GM18868 (cell line): ENCODE data around the gene TTLL5.
"Not testable (repeated sequence)": the region's sequence is repeated elsewhere in the genome, so short reads cannot be mapped to it uniquely, and the experiment has no call there.

ENCODE experiments used
- ATAC-seq: cut with Tn5 transposase; IDR thresholded peaks from one replicate; pipeline ENCODE4 v1.9.1; 2021; ENCODE audit warnings: mild to moderate bottlenecking, moderate library complexity; ENCODE audit not compliant: unreplicated experiment

Gene TTLL5

DNA sequence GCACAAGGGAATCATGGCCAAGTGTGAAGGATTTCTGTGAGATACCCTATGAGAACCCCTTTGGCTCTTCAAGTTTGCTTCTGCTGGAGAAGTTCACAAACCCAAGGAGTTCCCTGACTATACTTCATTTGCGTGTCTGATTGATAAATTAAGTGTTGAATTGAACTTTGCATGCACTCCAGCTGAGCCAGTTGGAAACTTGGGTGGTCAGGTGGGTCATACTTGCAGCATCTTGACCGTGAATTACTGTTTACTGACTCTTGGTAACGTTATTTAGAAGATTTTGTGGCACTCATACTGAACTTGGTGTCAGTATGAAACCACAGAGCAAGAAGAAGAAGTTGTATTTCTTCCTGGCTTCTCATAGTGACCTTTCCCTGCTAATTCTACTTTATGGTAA lies 243.3 kb downstream of the TTLL5 start:
- no peak for ATAC-seq

DNA sequence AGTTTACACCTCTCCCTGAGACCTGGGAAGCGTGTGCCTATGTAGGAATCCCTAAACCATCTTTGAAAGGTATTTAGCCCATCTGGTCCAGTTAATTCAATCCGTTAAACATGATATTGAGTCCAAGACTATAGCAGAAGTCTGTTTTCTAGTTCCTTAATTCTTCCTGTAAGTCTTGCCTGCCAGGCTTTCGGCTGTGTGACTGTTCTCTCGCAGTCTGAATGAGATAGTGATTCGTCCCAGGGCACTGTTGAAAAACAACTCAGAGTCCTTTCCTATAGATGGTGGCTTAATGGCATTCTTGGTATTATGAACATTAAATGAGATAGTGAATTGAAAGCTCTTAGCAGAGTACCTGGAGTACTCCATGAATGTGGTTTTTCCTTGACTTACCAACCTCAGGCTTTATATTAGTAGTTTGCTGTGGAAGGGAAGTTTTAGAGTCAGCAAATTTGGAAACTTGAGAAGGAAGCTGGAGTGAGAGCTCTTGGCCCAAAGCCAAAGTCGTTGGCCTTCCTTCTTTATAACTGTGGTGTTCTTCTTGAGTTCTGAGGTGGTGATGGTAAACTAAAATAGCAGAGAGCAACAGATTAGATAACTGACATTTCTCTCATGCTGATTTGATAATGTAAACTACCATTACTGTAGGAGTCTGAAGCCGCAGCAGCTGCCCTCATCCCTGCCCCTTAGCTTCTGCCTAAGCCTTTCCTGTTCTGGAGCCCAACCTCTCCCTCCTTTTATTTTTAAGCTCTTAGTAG lies 244.3 kb downstream of the TTLL5 start:
- no peak for ATAC-seq

DNA sequence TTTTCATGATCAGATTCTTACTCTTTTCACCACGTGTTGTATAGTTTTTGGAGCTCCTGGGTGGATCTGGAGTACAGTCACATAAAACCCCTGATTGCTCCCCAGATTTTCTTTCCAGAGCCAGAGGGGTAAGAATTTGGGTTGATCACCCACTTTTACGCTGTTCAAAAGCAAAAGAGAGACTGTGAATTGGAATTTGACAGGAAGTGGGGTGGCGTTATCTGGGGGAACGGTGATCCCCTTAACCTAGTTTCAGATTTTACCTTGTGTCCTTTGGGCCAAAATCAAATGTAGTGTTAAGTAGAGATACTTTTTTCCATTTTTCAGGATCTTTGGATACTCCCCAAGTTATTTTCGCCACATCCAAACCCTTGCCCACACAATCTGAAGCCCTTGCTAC lies 245.2 kb downstream of the TTLL5 start:
- no peak for ATAC-seq

DNA sequence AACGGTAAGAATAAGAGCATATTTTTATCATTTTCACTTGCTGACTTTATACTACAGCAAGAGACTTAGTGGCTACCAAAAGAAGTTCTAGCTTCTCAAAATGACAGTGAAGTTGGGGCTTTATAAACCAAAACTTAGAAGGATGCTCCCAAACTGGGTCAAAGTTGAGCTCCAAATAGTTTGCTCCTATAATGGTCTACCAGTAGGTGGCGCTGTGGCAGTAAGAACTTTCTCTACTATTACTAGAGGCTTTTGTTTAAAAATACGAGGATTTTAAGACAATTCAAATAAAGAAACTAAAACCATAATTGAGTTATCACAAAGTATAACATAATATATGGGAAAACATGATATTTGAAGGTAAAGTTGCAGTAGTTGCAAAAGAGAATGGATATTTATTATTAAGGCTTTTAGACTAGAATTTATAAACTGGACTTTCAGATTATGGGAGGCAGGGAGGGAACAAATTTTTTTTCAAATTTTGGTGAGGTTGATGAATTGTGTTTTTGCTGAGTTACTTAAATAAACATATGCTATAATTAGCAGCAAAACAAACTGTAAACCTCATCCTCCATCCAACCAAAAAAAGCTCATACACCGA lies 245.7 kb downstream of the TTLL5 start:
- ATAC-seq = no peak

DNA sequence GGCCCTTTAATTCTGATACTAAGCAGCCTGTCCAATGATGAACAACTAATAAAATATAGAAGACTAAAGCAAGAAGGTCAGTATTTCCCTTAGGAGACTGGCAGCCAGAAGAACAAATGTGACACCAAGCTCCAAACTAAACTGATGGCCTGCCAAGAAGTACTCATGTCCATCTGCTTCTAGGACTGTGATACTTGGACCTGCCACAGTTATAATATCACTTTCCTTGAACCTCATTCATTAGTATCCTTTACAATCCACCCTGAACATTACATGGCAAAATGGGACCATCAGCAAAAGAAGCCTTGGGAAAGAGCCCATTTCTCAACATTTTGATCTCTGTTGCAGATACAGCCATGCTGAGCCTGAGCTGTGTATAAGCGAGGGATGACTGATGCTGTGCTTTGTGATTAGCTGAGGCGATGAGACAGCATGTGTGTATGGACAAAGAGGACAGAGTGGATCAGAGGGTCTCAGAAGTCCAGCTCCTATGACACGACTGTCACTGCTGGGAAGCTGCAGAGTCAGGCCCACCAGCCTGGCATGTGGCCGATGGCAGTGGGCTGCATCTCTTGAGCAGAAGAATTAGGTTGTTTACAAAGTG lies 246.8 kb downstream of the TTLL5 start:
- ATAC-seq = no peak

DNA sequence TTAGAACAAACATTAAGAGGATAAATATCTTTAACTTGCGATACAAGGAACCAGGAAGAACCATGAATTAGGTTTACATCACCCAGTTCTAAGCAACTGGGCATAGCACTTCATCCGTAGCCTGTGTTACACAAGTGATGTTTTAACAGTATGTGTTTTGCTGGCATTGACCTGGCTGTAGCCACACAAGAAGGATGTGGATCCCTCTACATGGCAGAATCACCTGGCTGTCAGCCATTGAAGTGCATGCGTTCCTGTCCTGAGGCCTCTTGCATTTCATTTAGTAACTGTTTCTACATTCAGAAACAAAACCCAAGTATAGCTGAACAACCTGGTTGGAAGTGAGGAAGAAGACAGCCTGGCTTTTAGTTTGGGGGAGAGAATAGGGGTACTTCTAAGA lies 248.6 kb downstream of the TTLL5 start:
- ATAC-seq = no peak

DNA sequence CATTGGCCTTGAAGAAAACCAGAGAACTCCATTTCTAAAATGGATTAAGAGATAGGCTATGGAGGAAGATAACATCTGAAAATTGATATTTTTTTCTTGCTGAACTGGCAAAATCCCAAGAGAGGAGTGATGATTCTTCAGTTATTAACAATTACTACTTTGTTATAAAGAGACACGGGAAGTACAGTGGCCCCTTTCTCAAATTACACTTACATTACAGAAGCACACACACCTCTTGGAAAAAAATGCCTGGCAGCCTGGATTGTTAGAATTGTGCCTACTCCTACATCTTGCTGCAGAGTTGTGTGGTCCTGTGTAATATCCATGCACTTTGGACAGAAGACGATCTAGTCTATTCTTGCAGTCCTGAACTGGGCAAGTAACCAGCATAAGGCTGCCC lies 249.0 kb downstream of the TTLL5 start:
- no peak for ATAC-seq

DNA sequence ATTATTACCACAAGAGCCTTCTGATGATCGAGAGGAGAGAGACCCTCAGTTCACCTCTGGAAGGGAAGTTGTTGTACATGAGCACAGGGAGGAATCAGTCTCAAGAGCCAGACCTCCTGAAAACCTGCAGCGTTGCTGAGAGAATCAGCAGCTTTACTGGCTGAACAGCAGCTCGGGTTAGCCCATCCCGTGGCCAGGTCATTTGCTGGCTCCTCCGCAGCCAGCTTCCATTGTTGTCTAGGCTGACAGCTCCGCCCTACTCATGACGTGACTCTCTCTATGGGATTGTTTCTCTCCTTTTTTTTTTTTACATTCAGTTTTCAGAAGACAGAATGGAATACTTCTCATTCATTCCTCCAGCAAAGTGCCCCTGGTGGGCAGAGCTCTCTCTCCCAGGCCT lies 250.8 kb downstream of the TTLL5 start:
- no peak for ATAC-seq

DNA sequence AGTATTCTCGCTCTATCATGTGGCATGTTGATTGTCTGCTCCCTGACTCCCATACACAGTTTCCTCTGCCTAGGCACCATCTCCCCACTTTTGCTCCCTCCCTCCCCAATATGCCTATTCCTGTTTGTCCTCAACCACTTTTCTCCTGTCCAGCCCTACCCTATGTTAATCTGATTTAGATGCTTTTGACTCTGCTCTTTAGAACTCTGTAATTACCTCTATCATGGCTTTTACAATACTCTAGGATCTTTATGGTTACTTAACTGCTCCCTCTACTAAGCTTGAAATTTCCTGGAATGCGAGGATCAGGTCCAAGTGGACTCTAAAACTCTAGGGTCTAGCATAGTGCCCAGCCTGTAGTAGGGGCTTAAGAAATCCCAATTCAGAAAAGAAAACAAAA lies 252.1 kb downstream of the TTLL5 start:
- no peak for ATAC-seq

DNA sequence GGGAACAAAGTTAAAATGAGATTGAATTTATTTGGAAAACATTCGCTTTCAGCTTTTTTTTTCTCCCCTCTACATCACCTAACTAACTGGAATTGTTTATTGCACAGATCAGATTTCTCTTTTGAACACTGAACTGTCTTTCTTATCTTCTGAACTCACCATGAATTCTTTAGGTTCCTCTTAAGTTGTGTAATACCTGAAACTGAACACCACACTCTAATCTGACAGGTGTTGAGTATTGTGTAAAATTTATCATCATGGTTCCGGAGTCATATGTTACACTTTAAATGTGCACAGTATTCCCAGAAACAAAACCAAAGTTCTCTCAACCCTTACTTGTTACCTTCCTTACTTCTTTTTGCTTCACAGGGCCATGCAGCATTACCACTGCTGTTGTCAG lies 254.0 kb downstream of the TTLL5 start:
- no peak for ATAC-seq

DNA sequence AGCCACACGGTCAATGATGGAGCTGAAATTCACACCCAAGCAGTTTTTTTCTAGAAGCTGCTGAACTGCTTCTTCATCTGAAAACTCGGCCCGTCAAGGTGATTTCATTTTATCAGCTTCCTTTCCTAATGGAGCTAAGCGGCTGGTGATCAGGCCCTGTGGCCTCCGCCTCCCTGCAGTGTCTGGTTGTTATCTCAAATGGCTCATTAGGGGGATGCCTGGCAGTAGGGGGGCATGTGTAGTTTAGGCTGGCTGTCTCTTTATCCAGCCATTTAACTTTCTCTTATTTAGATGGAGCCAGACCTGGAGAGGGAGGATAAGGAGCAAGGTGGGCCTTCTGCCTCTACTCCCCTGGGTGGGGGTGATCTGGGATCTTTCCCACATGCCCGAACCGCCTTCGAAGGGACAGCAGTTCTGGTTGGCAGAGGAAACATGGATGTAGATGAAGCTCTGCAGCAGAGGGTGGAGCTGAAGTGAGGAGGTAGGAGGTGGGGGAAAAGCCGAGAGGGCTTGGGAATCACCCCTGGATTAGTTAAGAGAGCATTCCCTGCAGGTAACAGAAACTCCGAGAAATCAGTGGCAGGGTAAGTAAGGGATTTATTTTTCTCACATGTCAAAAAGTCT lies 256.4 kb downstream of the TTLL5 start:
- ATAC-seq = no peak

DNA sequence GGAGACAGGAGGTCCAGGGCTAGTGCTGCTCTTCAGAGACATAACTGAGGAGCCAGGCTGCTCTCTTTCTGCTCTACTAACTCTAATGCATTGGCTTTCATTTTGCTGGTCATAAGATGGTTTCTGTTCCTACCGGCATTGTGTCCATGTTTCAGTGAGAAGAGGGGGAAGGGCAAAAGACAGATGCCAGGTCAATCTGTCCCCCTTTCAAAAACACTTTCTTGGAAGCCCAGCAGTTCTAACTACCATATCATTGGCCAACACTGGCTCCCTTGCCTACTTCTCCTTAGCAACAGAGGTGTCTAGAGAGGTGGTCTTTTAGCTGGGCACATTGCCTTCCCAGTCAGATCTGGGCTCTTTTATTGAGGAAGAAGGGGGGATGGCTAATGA lies 256.9 kb downstream of the TTLL5 start:
- no peak for ATAC-seq

DNA sequence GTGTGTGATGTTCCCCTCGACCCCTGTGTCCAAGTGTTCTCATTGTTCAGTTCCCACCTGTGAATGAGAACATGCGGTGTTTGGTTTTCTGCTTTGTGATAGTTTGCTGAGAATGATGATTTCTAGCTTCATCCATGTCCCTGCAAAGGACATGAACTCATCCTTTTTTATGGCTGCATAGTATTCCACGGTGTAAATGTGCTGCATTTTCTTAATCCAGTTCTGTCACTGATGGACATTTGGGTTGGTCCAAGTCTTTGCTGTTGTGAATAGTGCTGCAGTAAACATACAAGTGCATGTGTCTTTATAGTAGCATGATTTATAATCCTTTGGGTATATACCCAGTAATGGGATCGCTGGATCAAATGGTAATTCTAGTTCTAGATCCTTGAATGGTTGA lies 259.4 kb downstream of the TTLL5 start:
- not testable (repeated sequence) for ATAC-seq

DNA sequence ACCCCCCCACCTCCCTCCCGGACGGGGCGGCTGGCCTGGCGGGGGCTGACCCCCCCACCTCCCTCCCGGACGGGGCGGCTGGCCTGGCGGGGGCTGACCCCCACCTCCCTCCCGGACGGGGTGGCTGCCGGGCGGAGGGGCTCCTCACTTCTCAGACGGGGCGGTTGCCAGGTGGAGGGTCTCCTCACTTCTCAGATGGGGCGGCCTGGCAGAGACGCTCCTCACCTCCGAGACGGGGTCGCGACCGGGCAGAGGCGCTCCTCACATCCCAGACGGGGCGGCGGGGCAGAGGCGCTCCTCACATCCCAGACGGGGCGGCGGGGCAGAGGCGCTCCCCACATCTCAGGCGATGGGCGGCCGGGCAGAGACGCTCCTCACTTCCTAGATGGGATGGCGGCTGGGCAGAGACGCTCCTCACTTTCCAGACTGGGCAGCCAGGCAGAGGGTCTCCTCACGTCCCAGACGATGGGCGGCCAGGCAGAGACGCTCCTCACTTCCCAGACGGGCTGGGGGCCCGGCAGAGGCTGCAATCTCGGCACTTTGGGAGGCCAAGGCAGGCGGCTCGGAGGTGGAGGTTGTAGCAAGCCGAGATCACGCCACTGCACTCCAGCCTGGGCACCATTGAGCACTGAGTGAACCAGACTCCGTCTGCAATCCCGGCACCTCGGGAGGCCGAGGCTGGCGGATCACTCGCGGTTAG lies 264.2 kb downstream of the TTLL5 start:
- ATAC-seq = not testable (repeated sequence)

DNA sequence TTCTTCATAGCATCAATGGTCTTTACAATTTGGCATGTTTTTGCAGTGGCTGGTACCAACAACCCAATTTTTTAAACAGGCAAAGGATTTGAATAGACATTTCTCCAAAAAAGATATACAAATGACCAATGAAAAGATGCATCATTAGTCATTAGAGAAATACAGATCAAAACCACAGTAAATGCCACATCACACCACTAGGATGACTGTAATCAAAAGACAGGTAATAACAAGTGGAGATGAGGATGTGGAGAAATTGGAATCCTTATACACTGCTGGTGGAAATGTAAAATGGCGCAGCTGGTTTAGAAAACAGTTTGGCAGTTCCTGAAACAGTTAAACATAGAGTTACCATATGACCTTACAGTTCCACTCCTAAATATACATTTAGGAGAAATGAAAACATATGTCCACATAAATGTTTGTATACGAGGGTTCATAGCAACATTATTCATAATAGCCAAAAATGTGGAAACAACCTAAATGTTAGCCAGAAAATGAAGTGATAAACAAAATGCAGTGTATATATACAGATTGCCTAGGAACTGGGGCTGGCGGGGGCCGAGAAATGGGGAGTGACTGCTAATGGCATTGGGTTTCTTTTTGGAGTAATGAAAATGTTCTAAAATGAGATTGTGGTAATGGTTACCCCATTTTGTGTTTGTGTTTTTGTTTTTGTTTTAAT lies 265.5 kb downstream of the TTLL5 start:
- no peak for ATAC-seq

DNA sequence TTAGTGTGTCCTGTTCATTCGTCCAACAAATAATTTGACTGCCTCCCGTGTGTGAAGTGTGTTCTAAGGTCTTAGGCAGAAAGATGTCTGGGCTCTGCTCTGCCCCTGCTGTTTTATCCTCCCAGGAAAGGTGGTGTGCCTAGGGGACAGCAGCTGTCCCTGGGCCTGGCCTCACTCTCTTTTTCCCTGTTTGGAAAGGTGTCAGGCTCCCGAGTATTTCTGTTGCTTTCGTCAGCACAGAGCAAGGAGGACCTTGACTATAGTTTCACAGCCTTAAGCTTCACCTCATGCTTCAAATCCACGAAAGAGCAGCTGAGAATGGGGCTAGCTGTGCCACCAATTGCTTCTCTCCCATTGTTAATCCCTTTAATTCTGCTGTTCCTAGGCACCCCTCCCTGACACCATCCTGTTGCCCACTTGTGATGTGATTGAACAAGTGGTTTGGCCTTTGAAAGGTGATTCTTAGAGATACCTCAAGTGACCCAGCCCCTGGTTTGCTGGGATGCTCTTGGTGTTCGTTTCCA lies 266.6 kb downstream of the TTLL5 start:
- ATAC-seq = no peak

DNA sequence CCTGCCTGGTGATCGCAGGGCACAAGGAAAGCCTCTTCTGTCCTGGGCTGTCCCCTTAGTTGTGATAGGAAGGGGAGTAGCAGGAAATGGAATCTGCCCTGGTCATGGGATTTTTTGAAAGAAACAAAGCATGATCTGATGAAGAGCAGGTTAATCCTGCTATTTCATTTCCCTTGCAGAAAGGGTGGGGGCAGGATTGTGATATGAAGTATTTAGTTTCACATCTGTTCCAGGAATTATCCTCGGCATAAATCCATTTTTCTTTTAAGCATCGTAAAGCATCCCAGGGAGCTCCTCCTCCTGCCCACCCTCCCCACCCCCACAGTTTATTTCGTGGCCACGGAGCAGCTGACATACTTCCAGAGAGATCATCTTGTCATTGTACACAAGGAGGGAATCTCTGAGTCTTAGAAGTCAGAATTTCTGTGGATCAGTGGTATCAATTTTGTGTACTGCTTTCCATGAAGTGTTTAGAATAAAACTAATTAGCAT lies 267.7 kb downstream of the TTLL5 start:
- ATAC-seq = no peak

DNA sequence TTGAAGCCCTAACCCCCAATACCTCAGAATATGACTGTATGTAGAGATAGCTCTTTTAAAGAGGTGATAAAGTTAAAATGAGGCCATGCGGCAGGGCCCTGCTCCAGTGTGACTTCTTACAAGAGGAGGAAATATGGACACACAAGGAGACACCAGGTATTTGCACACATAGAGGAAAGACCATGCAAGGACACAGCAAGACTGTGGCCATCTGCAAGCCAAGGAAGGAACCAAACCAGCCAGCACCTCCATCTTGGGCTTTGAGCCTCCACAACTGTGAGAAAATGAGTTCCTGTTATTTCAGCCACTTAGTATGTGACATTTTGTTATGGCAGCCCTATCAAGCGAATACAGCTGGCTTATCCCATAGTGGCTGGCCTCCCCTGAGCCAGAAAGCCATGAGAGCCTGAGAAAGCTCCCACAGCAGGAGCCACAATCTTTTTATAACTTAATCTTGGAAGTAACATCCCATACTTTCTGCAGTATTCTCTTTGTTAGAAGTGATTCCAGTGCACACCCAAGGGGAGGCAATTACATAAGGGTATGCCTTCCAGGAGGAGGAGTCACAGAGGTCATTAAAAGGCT lies 272.8 kb downstream of the TTLL5 start:
- no peak for ATAC-seq

DNA sequence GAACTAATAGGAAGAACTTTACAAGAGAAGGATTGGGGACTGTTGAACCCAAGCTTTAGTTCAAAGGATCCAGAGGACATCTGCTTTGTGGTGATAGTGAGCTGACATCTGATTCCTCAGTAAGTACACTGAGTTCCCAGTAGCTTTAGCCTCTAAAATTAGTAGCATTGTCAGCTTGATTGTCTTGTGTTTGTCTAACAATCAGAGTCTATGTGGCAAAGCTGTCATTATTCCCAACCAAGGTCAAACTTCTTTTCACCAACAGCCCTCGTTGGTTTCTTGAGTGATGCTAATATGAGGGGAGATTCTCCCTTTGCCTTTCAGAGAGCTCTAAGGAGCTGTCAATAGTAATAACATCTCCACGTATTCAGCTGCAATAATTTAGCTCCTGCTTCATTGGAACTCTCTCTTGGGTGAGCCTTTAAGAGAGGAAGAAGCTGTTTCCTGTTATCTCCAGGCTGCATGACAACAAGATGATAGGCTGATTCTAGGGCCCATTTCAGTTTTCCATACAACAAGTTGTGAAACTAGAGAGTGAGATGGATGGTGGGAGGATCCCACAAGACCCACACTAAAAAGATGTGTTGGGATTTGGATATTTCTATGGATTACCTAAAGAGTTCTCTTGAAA lies 274.1 kb downstream of the TTLL5 start:
- ATAC-seq = no peak

DNA sequence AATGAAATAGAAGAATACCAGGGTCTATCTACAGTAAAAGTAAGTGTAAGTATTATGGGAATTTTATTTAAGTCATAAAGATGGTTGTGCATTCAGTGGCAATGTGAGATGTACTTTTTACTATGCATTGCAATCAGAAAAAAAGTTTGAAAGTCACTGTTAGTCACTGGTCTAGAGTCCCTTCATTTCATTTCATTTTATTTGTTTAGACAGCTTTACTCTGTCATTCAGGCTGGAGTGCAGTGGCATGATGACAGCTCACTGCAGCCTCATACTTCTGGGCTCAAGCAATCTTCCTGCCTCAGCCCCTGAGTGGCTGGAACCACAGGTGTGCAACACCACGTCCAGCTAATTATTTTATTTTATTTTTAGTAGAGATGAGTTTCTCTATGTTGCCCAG lies 278.2 kb downstream of the TTLL5 start:
- no peak for ATAC-seq
